GM12874 (cell line): Measurements from ENCODE around the gene KIF2C.
A peak's percentile ranks its signal among the peaks of the same experiment; 100 is the strongest.

ENCODE experiments used
- TF ChIP-seq, protein P1 (sequence below): IDR thresholded peaks from 2 replicates; pipeline ENCODE4 v1.5.1; 2011; ENCODE audit warnings: low read depth, mild to moderate bottlenecking, control low read depth, low read length, moderate library complexity; ENCODE audit not compliant: insufficient read depth

The KIF2C gene

DNA sequence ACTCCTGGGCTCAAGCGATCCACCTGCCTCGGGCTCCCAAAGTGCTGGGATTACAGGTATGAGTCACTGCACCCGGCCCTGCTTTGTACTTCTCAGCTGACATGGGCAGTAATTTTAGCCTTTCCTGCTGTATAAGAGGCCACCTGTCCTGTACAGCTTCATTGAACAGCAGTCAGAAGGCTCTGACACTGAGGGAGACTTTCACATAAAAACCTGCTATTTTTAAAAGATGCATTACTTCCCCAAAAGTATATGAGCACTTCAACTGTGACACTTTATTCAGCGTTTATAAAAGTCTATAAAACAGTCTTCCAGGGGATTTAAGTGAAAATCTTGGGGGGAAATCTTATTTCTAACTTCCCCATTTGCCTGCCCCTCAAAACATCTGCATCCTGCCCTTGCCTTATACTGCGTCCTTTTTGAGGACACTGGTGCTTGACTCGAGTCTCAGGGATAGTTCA is 26.3 kb upstream of the KIF2C start:
- TF ChIP-seq, protein P1, sequence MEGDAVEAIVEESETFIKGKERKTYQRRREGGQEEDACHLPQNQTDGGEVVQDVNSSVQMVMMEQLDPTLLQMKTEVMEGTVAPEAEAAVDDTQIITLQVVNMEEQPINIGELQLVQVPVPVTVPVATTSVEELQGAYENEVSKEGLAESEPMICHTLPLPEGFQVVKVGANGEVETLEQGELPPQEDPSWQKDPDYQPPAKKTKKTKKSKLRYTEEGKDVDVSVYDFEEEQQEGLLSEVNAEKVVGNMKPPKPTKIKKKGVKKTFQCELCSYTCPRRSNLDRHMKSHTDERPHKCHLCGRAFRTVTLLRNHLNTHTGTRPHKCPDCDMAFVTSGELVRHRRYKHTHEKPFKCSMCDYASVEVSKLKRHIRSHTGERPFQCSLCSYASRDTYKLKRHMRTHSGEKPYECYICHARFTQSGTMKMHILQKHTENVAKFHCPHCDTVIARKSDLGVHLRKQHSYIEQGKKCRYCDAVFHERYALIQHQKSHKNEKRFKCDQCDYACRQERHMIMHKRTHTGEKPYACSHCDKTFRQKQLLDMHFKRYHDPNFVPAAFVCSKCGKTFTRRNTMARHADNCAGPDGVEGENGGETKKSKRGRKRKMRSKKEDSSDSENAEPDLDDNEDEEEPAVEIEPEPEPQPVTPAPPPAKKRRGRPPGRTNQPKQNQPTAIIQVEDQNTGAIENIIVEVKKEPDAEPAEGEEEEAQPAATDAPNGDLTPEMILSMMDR = no peak

DNA sequence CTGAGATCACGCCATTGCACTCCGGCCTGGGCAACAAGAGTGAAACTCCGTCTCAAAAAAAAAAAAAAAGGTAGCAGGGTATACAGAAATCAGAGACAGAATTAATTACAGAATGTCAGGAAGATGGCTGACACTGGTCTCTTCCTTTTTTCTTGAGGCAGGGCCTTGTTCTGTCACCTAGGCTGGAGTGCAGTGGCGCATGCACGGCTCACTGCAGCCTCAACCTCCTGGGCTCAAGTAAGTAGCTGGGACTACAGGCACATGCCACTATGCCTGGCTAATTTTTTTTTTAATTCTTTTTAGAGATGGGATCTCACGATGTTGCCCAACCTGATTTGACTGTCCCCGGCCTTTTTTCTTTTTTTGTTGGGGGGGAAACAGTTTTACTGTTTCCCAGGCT is 25.1 kb upstream of the KIF2C start:
- TF ChIP-seq, protein P1 = no peak

DNA sequence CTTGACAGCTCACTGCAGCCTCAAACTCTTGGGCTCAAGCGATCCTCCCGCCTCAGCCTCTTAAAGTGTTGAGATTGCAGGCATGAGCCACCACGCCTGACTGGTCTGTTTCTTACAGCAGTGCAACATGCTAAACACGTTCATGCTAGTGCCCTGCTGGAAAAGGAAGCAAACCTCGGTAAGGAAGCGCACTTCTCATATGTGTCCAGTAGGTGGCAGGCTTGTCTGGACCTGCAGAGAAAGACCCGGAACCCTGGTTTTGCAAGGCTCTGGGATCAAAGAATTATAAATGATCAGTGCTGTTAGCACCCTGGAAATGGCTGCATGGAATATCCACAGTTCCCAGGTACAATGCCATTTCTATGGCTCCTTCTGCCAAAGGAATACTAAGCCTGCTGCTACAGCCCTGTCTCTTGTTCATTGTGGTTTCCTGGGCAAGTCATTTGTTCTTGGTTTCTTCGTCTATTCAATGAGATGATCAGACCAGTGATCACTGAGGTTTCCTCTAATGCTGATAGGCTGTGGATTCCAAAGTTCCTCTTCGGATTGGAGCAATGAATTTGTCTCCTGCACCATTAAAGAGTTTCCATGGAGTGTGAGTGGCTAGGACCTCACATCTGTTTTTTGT is 24.6 kb upstream of the KIF2C start:
- TF ChIP-seq, protein P1 = peak; percentile 87

DNA sequence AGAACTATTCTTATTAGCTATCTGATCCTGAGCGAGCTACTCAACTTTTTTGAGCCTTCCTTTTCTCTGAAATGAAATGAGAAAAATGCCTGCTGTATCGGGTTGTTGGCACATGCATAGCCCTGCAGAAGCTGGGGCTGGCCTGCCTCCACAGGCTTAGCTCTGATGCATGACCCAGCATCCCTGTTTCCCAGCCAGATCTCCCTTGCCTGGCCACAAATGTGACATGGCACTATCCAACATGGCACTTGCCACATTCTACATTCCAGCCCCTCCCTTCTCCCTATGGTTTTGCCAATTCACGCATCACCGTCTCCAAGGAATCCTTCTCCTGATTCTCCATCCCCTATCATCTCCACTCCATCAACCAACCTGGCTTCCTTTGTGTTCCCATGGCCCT is 22.5 kb upstream of the KIF2C start:
- TF ChIP-seq, protein P1 = no peak

DNA sequence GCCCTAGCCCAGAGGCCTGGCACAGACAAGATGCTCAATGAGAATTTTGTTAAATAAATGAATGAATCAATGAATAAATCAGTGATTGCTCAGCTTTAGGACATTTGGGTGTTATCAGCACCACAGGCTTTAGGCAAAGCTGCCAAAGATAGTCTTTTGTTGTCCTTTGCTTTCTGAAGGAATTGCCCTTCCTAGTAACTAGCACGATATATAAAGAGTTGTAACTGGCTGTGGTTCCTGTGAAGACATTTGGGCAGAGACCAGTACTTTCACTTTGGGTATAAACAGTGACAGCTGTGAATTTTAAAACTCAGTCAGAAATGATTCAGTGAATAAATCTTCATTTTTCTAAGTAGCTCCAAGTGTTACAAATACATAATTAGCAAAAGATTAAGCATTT is 22.0 kb upstream of the KIF2C start:
- TF ChIP-seq, protein P1 = no peak

DNA sequence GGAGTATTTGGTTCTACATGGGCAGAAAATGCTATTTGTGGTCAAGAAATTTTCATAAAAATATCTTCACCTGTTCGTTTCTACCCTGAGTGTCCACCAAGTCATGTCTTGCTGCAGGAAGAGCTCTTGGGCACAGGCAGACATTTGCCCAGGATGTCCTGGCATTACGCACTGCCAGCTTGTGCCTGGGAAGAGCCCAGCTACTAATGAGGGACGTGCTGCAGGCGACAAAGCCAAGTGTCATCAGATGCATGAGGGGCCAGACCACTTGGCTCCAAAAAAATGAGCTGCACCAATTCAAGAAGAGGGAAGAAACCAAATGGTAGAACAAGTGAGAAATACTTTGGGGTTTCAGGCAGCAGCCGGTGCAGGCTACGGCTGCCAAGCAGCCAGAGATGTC is 21.5 kb upstream of the KIF2C start:
- TF ChIP-seq, protein P1 = no peak

DNA sequence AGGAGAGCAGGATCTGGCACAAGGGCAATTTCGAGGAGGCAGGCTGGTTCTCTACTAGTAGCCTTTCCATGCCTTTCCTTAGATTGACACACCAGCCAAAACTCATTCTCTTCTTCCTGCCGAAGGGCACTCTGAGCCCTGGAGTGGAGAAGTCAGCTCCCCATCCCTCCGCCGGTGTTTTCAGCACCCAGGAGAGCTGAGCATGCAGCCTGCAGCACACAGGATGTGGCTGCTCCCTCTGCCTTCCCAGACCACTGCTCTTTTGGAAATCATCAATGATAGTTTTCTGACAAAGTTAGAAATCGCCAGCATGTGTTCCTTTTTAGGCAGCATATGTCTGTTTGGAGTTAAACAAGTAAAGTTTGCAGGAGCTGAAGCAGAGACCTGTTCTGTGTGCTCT is 20.3 kb upstream of the KIF2C start:
- TF ChIP-seq, protein P1 = no peak

DNA sequence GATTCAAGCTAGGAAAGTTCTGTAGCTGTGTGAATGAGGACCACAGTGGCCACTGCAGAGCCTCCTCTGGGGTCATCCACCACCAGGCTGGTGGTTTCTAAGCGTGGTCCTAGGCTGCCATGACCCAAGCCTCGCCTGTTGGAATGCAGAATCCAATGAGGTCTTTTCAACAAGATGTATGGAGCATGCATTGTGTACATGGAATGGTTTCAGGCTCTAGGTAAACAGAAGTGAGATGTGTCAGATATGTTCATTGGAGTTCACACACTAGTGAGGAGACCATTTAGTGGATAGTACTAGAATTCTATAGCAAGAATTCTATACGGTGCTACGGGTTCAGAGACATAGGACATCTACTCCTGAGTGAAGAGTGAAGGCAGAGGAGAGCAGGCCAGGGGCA is 19.4 kb upstream of the KIF2C start:
- TF ChIP-seq, protein P1 = no peak
